Endothelial cell of umbilical vein (primary cell): ENCODE data around the gene RHOF. TPM values are rescaled to one million over a fixed set of nuclear protein-coding genes. Genes with fewer than 3 reads are reported as not detected.
A peak's percentile ranks its signal among the peaks of the same experiment; 100 is the strongest.

Experiments
- BruUV-seq: library from RNA; stranded (reverse); fragments of 400-500 nt; replicated peaks from 2 replicates; lab custom pipeline; 2021; lab: Mats Ljungman, UMichigan
- CTCF ChIA-PET: fragments of 300-600, 350-600 bp; sonication (Branson Sonifier 250); formaldehyde crosslinking; loops from one replicate; lab custom pipeline; 2021; ENCODE audit warnings: antibody characterized with exemption, inconsistent platforms; lab: Charles Lee
- POLR2A ChIA-PET: fragments of 300-600, 350-600 bp; sonication (Branson Sonifier 250); formaldehyde crosslinking; loops from one replicate; lab custom pipeline; 2021; ENCODE audit warnings: antibody characterized with exemption, inconsistent platforms; lab: Charles Lee
- DNase-seq: peaks from one replicate; pipeline ENCODE4 v3.0.0-alpha.2; 2011; ENCODE audit warnings: low read depth, low spot score
- FAIRE-seq: peaks from 2 replicates; lab custom pipeline; 2011; peaks lifted over from hg19 to GRCh38; lab: Jason Lieb, UNC
- H2AFZ ChIP-seq: 2 replicates; pipeline ENCODE4 v1.6.0; 2012; ENCODE audit warnings: low read depth, low read length, control low read depth, inconsistent platforms
- H3K27ac ChIP-seq: 2 replicates; pipeline ENCODE4 v1.5.1; 2011; ENCODE audit warnings: low read depth, mild to moderate bottlenecking, control low read depth, low read length, moderate library complexity; ENCODE audit not compliant: insufficient read depth
- H3K27me3 ChIP-seq, 2 experiments: 2 replicates each; pipeline versions ENCODE4 v1.6.0 to v1.6.1; 2011; ENCODE audit warnings: low read length in 2 of 2, mixed read lengths in 1 of 2; ENCODE audit not compliant: control insufficient read depth in 2 of 2, insufficient read depth in 2 of 2
- H3K36me3 ChIP-seq, 2 experiments: 2 replicates in 1 of 2; 3 replicates in 1 of 2; pipeline ENCODE4 v1.5.1; 2011; ENCODE audit warnings: low read length in 2 of 2, mild to moderate bottlenecking in 1 of 2, moderate library complexity in 1 of 2; ENCODE audit not compliant: control insufficient read depth in 2 of 2, insufficient read depth in 2 of 2; ENCODE audit errors: extremely low read depth in 1 of 2
- H3K4me1 ChIP-seq: 3 replicates; pipeline ENCODE4 v1.5.1; 2011; ENCODE audit warnings: mild to moderate bottlenecking, low read length; ENCODE audit not compliant: control insufficient read depth, insufficient read depth; ENCODE audit errors: extremely low read depth
- H3K4me2 ChIP-seq: 2 replicates; pipeline ENCODE4 v1.6.1; 2011; ENCODE audit warnings: low read length, control low read depth, mixed read lengths; ENCODE audit not compliant: insufficient read depth
- H3K4me3 ChIP-seq, 3 experiments: fragments of 200-600 bp in 1 of 3; sonication (generic), shearing (Covaris generic) in 1 of 3; replicated peaks in 1 of 3; 2 replicates each; pipeline ENCODE4 v1.5.1; 2011 to 2016; ENCODE audit warnings: control low read depth in 3 of 3, low read length in 3 of 3, mild to moderate bottlenecking in 2 of 3, inconsistent platforms in 1 of 3, low read depth in 1 of 3, moderate library complexity in 1 of 3; ENCODE audit not compliant: insufficient read depth in 1 of 3
- H3K79me2 ChIP-seq: 2 replicates; pipeline ENCODE4 v1.6.0; 2012; ENCODE audit warnings: low read length, inconsistent platforms; ENCODE audit not compliant: control insufficient read depth, insufficient read depth
- H3K9ac ChIP-seq: replicated peaks from 2 replicates; pipeline ENCODE3; 2011; ENCODE audit warnings: low read length, control low read depth; ENCODE audit not compliant: insufficient read depth; ENCODE audit errors: extremely low read depth
- H3K9me1 ChIP-seq: replicated peaks from 3 replicates; pipeline ENCODE4 v1.6.0; 2011; ENCODE audit warnings: mild to moderate bottlenecking, low read length; ENCODE audit not compliant: control insufficient read depth, insufficient read depth; ENCODE audit errors: extremely low read depth
- H3K9me3 ChIP-seq: replicated peaks from 2 replicates; pipeline ENCODE4 v1.5.1; 2012; ENCODE audit warnings: low read length, inconsistent platforms; ENCODE audit not compliant: control insufficient read depth, insufficient read depth
- H4K20me1 ChIP-seq: replicated peaks from 2 replicates; pipeline ENCODE3; 2011; ENCODE audit warnings: mild to moderate bottlenecking, low read length; ENCODE audit not compliant: control insufficient read depth, insufficient read depth; ENCODE audit errors: extremely low read depth
- EZH2 ChIP-seq: IDR thresholded peaks from 2 replicates; pipeline ENCODE4 v1.6.1; 2012; ENCODE audit warnings: borderline replicate concordance, low read depth, mild to moderate bottlenecking, moderate library complexity, low read length, inconsistent platforms; ENCODE audit not compliant: severe bottlenecking
- FOS ChIP-seq: IDR thresholded peaks from 2 replicates; pipeline ENCODE4 v1.6.1; 2011; ENCODE audit warnings: mild to moderate bottlenecking, low read length, moderate library complexity, borderline replicate concordance; ENCODE audit not compliant: insufficient read depth
- GATA2 ChIP-seq: IDR thresholded peaks from 2 replicates; pipeline ENCODE4 v1.7.0; 2011; ENCODE audit warnings: low read depth, mild to moderate bottlenecking, moderate library complexity, mixed read lengths, low read length; ENCODE audit not compliant: insufficient read length, insufficient read depth
- JUN ChIP-seq: IDR thresholded peaks from 2 replicates; pipeline ENCODE4 v1.6.1; 2011; ENCODE audit warnings: borderline replicate concordance, low read depth; ENCODE audit not compliant: insufficient read length, insufficient read depth
- MYC ChIP-seq: IDR thresholded peaks from one replicate; pipeline ENCODE4 v1.6.1; 2011; ENCODE audit warnings: mild to moderate bottlenecking, low read depth, low read length
- POLR2A ChIP-seq: IDR thresholded peaks from 2 replicates; pipeline ENCODE4 v1.6.1; 2012; ENCODE audit warnings: low read depth, mild to moderate bottlenecking, control low read depth, low read length
- POLR2AphosphoS5 ChIP-seq: IDR thresholded peaks from 2 replicates; pipeline ENCODE4 v1.6.1; 2012; ENCODE audit warnings: low read depth, mild to moderate bottlenecking, control low read depth, low read length, moderate library complexity; ENCODE audit not compliant: insufficient read depth
- dilution Hi-C: fragments of 300-500 bp; cut with MboI; formaldehyde crosslinking; loops from one replicate; pipeline ENCODE4 v1.15.0; 2019; ENCODE audit warnings: low sequenced_read_pairs; ENCODE audit not compliant: extremely low pct_ligation_motif_present
- intact Hi-C: fragments of 100-400 bp; cut with micrococcal nuclease; formaldehyde crosslinking; loops from one replicate; pipeline ENCODE4 v1.10.0; 2022
- polyA plus RNA-seq, 4 experiments: library from polyadenylated mRNA; depleted of rRNA in 3 of 4; stranded (reverse) in 3 of 4; unstranded in 1 of 4; fragments of >200 nt; gene quantifications; 2 replicates each; pipeline versions ENCODE4 v1.2.1 to v1.2.3, GENCODE V29; 2011 to 2012; ENCODE audit warnings: missing spikeins in 1 of 4
- total RNA-seq: library from RNA; stranded (reverse); gene quantifications from 2 replicates; pipeline ENCODE4 v1.2.3, GENCODE V29; 2021
- TF ChIP-seq, protein P1 (sequence below): IDR thresholded peaks from 2 replicates; pipeline ENCODE4 v1.6.1; 2011; ENCODE audit not compliant: insufficient read depth, insufficient read length
- TF ChIP-seq, protein P2 (sequence below), 2 donors: IDR thresholded peaks; 1 replicate in 1 of 2; 2 replicates in 1 of 2; pipeline ENCODE4 v1.5.1; 2011; ENCODE audit warnings: low read length in 2 of 2, mild to moderate bottlenecking in 2 of 2, moderate library complexity in 2 of 2, control low read depth in 1 of 2, inconsistent platforms in 1 of 2, low read depth in 1 of 2; ENCODE audit not compliant: insufficient read depth in 1 of 2; ENCODE audit errors: extremely low read depth in 1 of 2

The RHOF gene
- total and polyA plus RNA-seq, 2 donors (not counting 3 experiments of a cell fraction or from before 2014, with no cell fraction given) = 9.3 to 22.3 TPM

DNA sequence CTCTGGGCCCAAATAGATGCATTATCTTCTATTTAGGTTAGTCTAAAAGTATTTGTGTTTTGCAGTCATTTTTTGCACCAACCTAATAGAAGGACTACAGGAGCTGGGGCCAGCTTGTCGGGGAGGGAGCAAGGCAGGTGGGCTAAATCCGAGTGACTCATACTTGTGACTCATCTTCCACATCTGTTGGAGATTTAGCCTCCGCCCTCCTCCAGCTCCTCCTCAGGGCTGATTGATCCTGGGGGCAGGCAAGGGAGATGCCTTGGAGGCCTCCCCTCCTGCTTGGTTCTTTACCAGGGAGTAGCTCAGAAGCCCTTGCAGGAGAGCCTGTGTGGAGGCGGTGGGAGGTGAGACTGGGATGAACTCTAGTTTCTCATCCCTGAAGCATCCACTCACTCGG lies 27.9 kb downstream of the RHOF start:
- intact Hi-C loops (no loop called here), dilution Hi-C loops (no loop called here)
- no peak overlapping the region for H3K27ac ChIP-seq
- no TSS peak for BruUV-seq
- H3K4me3 ChIP-seq = no peak overlapping the region
- FAIRE-seq (peak; percentile 73), DNase-seq (no peak)
- H2AFZ ChIP-seq = no peak overlapping the region
- H3K79me2 ChIP-seq = no peaks in the 10 kb centered on the region
- ChIA-PET CTCF (interaction anchor here (1.2 to 4.3 kb wide), 5 partner anchors 9 to 213 kb away, joined by 3 to 22 read pairs (median 5); partner anchors contain the start of genes RHOF and TMEM120B), POLR2A (no interaction called here)
- no peaks in the 10 kb centered on the region for H3K4me1 ChIP-seq
- no peaks in the 10 kb centered on the region for H4K20me1 ChIP-seq
- TF ChIP-seq FOS (no peak), JUN (peak; percentile 62)
- H3K9me1 ChIP-seq = no peaks in the 10 kb centered on the region
- no peaks in the 10 kb centered on the region for H3K9me3 ChIP-seq
- H3K36me3 ChIP-seq = no peaks in the 10 kb centered on the region
- H3K27me3 ChIP-seq = no peaks in the 10 kb centered on the region
- no peak overlapping the region for H3K9ac ChIP-seq
- no peak overlapping the region for H3K4me2 ChIP-seq

DNA sequence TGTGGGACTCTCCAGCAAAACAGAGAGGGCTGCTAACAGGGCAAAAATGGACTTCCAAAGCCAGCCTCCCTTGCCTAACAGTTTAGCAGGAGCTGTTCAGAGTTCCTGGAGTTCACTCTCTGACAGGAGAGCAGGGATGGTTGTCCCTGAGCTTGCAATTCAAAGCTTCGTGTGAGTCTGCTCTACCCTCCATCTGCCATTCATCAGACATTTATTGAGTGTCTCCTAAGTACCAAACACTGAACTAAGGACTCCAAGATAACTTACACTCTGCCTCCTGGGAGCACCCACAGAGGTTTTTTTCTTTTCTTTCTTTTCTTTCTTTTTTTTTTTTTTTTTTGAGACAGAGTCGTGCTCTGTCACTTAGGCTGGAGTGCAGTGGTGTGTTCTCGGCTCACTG lies 28.7 kb downstream of the RHOF start:
- no peak overlapping the region for H3K27ac ChIP-seq
- H4K20me1 ChIP-seq = no peaks in the 10 kb centered on the region
- no peaks in the 10 kb centered on the region for H3K79me2 ChIP-seq
- no peaks in the 10 kb centered on the region for H3K4me1 ChIP-seq
- no peak overlapping the region for H3K4me3 ChIP-seq
- TF ChIP-seq FOS (no peak), POLR2A (no peak), EZH2 (no peak), MYC (no peak), GATA2 (no peak), JUN (no peak), POLR2AphosphoS5 (no peak)
- TF ChIP-seq, protein P1, sequence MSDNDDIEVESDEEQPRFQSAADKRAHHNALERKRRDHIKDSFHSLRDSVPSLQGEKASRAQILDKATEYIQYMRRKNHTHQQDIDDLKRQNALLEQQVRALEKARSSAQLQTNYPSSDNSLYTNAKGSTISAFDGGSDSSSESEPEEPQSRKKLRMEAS = no peak
- TF ChIP-seq, protein P2, sequence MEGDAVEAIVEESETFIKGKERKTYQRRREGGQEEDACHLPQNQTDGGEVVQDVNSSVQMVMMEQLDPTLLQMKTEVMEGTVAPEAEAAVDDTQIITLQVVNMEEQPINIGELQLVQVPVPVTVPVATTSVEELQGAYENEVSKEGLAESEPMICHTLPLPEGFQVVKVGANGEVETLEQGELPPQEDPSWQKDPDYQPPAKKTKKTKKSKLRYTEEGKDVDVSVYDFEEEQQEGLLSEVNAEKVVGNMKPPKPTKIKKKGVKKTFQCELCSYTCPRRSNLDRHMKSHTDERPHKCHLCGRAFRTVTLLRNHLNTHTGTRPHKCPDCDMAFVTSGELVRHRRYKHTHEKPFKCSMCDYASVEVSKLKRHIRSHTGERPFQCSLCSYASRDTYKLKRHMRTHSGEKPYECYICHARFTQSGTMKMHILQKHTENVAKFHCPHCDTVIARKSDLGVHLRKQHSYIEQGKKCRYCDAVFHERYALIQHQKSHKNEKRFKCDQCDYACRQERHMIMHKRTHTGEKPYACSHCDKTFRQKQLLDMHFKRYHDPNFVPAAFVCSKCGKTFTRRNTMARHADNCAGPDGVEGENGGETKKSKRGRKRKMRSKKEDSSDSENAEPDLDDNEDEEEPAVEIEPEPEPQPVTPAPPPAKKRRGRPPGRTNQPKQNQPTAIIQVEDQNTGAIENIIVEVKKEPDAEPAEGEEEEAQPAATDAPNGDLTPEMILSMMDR (IDR thresholded peaks at IDR 0.05; ENCODE audit: extremely low read depth in 1 of 2, insufficient read depth in 1 of 2, low read depth in 1 of 2, low read length in 2 of 2) = no peak
- H3K9ac ChIP-seq = no peak overlapping the region
- no peaks in the 10 kb centered on the region for H3K36me3 ChIP-seq
- intact Hi-C loops (no loop called here), dilution Hi-C loops (no loop called here)
- no peak overlapping the region for H2AFZ ChIP-seq
- no peak for FAIRE-seq
- BruUV-seq = no TSS peak
- H3K9me3 ChIP-seq = no peaks in the 10 kb centered on the region
- DNase-seq = no peak
- H3K27me3 ChIP-seq = no peaks in the 10 kb centered on the region
- ChIA-PET CTCF (interaction anchor here (1.1 to 4.3 kb wide), 5 partner anchors 12 to 212 kb away, joined by 3 to 22 read pairs (median 5); partner anchors contain the start of genes RHOF and TMEM120B), POLR2A (no interaction called here)
- no peak overlapping the region for H3K4me2 ChIP-seq
- H3K9me1 ChIP-seq = no peaks in the 10 kb centered on the region
